IPS DF 4.7 (cell line): ENCODE results near the gene COL18A1.
"Not testable (repeated sequence)": the region's sequence is repeated elsewhere in the genome, so short reads cannot be mapped to it uniquely, and the experiment has no call there.

Experiments used
- DNase-seq: peaks from one replicate; pipeline ENCODE4 v3.0.0-alpha.2; 2013; ENCODE audit warnings: low spot score; ENCODE audit errors: extremely low read depth

Gene COL18A1

DNA sequence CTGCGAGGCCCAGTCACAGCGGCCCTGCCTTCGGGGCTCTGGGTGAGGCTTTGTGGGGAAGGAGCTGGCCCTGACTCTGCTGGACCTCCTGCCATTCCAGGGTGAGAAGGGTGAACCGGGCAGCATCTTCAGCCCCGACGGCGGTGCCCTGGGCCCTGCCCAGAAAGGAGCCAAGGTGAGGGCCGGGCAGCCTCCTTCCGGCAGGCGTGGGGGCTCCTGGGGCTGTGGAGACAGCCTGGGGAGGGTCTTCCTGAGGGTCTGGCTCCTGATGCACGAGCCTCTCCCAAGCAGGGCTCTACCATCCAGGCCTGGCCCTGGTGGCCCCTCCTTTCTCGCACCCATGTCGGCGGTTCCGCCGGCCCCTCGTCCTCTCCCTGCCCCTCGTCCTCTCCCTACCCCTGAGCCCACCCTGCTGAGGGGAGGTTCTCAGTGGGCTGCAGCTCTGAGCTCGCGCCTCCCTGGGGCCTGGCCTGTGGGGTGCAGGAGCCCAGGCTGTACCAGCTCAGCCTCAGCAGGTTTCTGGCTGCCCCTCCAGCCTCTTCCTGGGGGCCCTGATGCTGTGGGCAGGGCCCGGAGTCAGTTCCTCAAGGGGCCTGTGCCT, 88.5 kb downstream of the COL18A1 start:
- DNase-seq: no peak

DNA sequence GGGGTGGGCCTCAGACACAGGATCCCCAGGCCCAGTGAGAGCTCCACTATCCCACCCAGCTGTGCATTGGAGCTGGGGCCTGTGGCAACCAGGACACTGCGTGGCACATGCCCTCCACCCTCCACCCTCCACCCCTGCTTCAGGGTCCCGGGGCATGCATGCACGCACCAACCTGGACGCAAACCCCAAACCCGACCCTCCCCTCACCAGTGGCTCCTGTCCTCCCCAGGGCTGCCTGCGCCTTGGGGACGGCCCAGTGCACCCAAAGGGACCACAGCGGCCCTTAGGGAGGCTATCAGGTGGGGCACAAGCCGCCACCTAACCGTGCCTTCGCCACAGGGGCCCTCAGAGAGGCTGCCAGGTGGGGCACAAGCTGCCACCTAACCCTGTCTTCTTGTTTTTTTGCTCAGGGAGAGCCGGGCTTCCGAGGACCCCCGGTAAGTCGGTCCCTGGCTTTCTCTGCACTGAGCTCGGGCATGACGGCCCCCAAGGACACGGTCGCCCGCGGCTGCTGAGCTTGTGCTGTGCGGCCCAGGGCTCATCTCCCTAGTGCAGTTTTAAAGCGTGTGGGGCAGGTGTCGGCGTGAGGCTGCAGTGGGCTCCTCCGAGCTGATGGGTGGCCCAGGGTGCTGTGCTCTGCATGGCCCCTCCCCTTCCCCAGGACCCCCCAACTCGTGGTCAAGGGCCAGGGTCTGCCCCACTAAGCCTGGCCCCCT, 89.3 kb downstream of the COL18A1 start:
- no peak for DNase-seq

DNA sequence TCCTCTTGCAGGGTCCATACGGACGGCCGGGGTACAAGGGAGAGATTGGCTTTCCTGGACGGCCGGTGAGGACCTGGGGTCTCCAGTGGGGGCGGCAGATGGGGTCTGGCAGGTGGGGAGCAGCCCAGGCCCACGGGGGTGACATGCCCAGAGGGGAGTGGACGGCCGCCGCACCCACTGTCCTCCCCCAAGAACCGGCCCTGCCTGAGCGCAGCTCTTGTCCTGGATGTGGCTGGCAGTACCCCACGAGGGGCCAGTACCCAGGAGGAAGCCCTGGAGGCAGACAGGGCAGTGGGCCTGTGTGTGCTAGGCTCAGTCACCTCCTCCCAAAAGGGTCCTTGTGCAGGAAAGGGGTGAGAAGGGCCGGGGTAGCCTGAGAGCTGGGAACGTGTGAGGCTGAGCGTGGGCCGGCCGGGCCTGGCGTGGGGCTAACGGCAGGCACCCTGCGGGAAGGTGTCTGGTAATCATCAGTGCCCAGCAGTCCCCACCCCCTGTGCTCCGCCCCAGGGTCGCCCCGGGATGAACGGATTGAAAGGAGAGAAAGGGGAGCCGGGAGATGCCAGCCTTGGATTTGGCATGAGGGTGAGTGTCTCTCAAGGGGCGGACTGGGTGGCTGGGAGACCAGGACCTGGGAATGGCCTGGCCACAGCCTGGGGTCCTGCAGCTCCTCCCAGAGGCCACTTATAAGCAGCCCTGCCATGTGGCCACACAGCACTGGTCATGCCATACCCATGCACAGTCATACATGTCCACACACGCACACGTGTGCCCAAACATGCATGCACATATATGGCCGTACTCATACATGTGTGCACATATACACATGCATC, 90.1 kb downstream of the COL18A1 start:
- DNase-seq: no peak

DNA sequence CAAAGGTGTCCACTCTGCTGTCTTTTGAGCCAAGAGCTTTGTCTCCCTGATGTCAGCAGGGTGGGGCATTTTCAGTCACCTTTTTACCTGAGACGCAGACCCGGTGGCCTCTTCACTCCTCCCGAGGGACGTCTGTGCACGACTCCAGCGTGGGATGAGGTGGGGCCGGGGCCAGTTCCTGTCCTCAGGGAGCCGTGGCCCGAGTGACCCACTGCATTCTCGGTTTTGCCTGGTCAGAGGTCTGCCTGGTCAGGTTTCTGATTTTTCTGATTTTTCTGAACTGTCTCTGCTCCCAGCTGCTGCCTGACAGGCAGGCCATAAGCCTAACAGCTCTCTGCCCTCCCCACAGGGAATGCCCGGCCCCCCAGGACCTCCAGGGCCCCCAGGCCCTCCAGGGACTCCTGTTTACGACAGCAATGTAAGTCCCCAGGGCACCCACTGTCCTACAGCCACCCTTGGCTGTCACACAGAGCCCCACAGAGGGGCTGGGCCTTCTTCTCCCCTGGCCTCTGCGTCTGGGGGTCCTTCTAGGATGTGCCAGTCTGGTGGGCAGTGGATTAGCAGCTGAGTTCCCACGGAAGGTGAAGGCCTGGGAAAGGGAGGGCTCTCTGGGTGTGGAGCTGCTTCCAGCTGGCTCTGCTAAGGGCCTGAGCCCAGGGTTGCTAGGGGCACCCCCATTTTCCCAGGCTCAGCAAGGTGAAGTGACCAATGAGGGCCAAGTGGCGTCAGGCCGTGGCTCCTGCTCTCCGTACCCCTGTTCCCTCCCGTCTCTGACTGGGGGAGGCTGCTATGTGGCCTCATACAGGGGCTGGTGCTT, 91.4 kb downstream of the COL18A1 start:
- no peak for DNase-seq

DNA sequence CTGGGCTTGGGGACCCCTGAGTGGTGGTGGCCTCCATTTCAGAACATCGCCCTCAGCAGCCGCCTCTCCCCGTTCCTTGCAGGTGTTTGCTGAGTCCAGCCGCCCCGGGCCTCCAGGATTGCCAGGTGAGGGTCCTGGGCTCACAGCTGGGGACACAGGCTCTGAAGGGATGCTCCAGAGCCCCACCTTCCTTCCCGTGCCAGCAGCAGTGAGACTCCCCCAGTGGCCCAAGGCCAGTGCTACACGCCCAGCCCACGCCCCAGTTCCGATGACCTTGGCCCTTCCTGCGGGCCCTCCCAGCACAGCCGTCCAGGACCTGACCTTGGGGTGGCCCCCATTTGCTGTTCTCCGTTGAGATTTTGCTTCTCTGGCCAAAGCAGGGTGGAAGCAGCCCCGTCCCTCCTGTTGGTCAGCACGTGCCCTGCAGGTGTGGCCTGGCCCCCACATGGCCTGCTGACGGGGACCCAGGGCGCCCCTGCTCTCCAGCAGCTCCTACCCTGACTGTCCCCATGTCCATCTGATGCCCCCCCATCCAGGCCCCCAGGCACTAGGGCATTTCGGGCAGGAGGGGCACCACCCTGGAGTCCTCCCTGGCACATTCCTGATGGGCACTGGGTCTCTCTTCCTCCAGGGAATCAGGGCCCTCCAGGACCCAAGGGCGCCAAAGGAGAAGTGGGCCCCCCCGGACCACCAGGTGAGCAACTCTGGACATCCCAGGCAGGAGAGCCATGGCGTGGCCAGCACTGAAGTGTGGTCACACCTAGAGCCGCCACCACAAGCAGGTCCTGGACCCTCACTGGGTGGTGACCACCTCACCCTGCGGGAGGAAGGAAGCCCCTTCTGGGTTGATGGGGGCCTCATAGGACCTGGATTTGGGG, 92.2 kb downstream of the COL18A1 start:
- DNase-seq: no peak

DNA sequence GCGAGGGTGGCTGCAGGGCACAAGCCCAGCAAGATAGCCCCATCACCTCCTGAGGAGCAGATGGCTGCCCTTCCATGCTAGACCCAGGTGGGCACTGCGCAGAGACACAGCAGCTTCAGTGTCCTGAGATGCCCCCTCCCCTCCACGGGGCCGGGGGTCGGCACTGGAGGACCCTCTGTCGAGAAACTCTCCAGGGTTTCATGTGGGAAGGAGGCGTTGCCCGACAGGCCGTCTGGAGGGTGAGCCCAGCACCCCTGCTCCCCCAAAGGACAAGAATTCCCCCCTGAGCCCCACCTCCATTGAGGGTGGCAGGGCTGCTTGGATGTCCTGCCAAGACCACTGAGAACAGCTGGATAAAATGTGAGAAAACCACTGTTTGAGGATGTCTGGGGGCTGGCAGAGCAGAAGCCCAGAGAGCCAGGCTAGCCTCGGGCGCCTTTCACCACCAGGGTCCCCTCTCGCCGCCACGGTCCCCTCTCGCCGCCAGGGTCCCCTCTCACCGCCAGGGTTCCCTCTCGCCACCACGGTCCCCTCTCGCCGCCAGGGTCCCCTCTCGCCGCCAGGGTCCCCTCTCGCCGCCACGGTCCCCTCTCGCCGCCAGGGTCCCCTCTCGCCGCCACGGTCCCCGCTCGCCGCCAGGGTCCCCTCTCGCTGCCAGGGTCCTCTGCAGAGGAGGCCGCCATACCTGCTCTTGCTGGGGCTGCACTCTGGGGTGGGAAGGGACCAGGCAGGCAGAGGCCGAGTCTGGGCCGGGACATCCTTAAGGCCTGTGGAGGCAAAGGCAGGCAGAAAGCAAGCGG, 93.1 kb downstream of the COL18A1 start:
- no peak for DNase-seq

DNA sequence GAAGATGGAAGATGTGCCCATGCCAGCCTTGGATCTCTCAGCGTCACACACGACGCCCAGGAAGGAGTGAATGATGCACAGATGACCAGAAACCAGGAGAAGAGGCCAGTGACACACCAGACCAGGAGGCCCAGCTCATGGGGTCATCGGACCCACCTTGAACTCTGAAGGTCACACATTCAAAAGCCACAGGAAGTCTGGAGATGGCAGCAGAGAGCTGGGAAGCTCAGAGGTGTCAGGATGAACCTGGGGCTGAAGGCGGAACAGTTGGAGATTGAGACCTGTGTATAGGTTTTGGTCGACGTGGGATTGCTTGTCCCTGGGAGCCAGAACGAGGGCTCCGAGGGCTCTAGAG, 93.7 kb downstream of the COL18A1 start:
- DNase-seq: no peak

DNA sequence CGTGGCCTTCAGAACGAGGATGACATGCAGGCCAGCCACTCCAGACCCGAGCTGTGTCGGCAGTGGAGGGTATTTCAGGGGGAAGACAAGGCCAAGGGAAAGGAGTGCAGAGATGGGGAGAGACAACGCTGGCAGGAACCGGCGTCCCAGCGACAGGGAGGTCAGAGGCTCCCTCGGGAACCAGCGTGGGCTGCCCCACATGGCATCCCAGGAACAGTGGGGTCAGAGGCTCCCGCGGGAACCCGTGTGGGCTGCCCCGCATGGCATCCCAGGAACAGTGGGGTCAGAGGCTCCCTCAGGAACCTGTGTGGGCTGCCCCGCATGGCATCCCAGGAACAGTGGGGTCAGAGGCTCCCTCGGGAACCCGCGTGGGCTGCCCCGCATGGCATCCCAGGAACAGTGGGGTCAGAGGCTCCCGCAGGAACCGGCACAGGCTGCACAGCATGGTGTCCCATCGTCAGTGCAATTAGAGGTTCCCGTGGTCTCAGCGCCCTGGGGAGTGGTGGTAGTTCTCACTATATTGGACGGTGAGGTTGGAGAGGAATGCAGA, 94.3 kb downstream of the COL18A1 start:
- DNase-seq: no peak

DNA sequence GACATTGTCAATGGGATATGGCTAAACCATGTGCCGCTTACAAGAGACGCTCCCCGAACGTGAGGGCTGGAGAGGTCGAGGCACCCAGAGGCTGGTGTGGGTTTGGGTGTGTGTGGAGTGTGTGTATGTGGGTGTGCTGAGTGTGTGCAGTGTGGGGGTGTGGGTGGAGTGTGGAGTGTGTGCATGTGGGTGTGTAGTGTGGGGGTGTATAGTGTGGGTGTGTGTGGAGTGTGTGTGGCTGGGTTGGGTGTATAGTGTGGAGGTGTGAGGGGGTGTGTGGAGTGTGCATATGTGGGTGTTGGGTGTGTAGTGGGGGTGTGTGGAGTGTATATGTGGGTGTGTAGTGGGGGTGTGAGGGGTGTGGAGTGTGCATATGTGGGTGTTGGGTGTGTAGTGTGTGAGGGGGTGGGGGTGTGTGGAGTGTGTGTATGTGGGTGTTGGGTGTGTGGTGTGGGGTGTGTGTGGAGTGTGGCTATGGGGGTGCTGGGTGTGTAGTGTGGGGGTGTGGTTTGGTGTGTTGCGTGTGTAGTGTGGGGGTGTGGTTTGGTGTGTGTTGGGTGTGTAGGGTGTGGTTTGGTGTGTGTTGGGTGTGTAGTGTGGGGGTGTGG, 95.1 kb downstream of the COL18A1 start:
- DNase-seq: no peak

DNA sequence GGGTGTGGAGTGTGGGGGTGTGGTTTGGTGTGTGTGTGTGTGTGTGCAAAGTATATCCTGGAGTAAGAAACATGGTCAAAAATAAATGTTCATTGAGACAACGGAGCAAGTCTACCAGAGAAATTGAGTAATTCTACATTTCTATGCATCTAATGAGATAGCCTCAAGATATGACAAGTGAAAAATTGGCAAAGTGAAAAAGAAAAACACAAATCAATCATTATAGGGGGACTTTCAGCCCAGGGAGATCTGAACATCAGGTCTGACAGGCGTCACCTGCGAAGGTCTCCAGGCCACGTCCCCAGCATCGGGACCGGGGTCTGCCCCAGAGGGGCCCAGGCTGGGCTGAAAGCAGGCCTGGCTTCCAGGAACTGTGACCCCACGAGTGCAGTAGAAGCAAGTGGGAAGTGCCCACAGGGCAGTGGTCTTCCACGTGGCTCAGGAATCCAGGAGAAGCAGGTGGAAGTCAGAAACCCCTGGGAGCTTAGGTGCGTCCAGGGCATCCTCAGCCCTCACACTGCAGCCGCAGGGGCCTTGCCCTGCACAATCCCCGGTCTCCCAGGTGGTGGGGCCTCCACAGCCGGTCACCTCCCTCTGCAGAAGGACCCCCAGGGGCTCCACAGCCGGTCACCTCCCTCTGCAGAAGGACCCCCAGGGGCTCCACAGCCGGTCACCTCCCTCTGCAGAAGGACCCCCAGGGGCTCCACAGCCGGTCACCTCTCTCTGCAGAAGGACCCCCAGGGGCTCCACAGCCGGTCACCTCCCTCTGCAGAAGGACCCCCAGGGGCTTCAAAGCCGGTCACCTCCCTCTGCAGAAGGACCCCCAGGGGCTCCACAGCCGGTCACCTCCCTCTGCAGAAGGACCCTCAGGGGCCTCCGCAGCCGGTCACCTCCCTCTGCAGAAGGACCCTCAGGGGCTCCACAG, 96.4 kb downstream of the COL18A1 start:
- not testable (repeated sequence) for DNase-seq

DNA sequence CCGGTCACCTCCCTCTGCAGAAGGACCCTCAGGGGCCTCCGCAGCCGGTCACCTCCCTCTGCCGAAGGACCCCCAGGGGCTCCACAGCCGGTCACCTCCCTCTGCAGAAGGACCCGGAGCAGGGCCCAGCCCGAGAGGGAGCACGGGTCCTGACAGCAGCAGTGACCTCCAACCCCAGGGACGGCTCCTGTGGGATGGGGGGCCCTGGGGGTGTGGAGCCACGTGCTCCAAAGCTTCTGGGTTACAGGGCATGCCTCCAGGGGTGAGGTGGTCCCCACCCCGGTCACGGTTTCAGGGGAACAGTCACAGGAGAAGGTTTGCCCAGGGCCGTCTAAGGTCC, 97.0 kb downstream of the COL18A1 start:
- no peak for DNase-seq

DNA sequence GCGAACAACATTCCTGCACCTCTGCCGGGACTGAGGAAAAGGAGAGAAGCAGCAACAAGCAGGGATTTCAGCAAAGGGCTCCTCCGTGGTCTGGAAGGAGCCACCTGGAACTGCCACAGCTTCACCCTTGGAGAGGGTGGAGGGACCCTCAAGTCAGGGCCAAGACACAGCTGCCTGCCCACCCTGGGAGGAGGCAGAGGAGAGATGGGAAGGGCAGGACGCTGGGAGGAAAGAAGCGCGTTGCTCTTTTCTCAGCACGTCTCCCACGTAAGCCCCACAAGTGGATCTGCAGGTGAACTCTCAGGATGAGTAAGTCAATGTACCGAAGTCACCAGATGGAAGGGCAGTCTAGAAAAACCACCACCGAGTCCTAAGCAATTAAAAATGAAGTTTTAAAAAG, 97.6 kb downstream of the COL18A1 start:
- DNase-seq: no peak

DNA sequence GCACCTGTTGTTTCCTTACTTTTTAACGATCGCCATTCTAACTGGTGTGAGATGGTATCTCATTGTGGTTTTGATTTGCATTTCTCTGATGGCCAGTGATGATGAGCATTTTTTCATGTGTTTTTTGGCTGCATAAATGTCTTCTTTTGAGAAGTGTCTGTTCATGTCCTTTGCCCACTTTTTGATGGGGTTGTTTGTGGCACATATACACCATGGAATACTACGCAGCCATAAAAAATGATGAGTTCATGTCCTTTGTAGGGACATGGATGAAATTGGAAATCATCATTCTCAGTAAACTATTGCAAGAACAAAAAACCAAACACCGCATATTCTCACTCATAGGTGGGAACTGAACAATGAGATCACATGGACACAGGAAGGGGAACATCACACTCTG, 98.3 kb downstream of the COL18A1 start:
- not testable (repeated sequence) for DNase-seq

DNA sequence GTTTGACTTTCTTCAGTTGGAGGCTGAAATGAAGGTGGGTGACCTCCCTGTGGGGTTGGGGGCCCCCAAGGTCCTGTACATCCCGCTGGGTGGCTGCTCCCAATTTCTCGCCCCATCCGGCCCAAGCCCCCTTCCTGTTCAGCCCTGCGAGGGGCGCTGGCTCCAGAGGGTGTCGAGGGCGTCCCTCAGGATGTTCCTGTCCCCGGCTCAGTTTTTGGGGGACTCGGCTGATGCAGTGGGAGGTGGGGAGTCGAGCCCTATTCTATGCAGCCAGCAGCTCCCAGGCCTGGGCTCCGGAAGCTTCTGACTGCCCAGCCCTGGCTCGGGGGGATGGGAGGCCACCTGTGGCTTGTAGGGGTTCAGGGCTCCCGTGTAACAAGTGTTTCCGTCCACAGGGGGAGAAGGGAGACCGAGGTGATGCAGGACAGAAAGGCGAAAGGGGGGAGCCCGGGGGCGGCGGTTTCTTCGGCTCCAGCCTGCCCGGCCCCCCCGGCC, 99.1 kb downstream of the COL18A1 start:
- DNase-seq: no peak

DNA sequence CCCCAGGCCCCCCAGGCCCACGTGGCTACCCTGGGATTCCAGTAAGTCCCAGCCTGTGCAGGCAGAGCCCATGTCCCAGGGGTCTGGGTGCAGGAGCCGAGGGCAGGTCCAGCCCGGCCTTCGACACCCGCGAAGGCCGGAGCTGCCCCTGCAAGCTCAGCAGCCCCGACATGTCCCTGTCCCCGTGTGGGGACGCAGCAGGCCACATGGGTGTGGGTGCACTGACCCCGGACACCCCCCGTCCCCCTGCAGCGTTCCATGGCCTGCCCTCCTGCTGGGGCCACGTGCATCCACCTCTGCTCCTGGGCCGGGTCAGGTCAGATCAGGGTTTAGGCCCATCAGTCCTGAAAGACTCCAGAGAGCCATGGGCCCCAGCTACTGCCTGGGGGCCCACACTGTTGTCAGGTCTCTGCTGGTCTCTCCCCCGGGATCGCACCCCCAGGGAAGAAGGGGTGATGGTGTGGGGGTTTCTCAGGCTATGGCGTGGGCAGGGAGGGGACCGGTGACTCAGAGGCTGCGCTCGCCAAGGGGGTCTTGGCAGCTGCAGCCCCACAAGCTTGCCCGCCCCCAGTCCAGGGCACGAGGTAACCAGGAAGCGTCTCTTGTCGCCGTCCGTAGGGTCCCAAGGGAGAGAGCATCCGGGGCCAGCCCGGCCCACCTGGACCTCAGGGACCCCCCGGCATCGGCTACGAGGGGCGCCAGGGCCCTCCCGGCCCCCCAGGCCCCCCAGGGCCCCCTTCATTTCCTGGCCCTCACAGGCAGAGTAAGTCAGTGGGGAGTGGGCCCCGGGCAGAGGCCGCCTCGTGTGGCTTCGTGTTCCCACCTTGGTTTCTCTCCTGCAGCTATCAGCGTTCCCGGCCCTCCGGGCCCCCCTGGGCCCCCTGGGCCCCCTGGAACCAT, 99.8 kb downstream of the COL18A1 start:
- DNase-seq: no peak

DNA sequence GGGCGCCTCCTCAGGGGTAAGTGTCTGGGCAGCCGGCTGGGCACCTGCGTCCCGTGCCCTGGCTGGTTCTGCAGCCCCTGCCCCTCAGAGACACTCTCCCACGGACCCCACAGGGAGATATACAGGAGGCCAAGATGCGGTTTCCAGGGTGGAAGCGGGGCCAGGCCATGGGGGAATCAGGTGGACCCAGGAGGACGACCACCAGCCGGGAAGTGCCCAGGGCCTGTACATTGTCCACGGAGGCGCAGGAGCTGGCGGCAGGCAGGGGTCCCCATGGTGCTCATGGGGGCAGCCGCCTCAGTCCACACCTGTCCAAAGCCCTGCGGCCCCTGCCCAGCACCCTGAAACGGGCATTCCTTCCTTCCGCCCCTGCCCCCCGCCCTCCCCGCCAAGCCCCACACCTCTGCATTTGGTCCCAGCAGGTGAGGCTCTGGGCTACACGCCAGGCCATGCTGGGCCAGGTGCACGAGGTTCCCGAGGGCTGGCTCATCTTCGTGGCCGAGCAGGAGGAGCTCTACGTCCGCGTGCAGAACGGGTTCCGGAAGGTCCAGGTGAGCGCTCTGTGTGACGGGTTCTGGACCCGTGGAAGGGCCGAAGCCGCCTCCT, 100.6 kb downstream of the COL18A1 start:
- DNase-seq: no peak
